ENCODE data around the gene ID3. TPM values are rescaled to one million over a fixed set of nuclear protein-coding genes. Genes with fewer than 3 reads are reported as not detected.

ID3 gene
- total and polyA plus RNA-seq, 4 donors = 349 to 603 (median 379) TPM

GRCh38 chr1:23527900-23528249, 31.4 kb downstream of the ID3 start:
- no peaks in the 10 kb centered on the region for H3K9me3 ChIP-seq (ENCODE audit: control insufficient read depth, low read length)
- no peak for ATAC-seq (ENCODE audit: low FRiP score)
- 81 to 82% methylated on average over 6 of the region's 6 CpGs for WGBS, 2 donors
- intact Hi-C loops (cut with DNase I) = no loop called here
- H3K4me1 ChIP-seq (ENCODE audit: control insufficient read depth in 1 of 2, insufficient read depth in 2 of 2, low read length in 2 of 2) = no peaks in the 10 kb centered on the region
- no peaks in the 10 kb centered on the region for H3K27me3 ChIP-seq (ENCODE audit: control insufficient read depth in 1 of 2, insufficient read depth in 2 of 2, low read length in 1 of 2)
- H3K4me3 ChIP-seq (ENCODE audit: low read length in 2 of 2) = no peak overlapping the region
- H3K36me3 ChIP-seq (ENCODE audit: control insufficient read depth in 1 of 2, insufficient read depth in 2 of 2, low read length in 1 of 2) = no peaks in the 10 kb centered on the region
- DNase-seq = no peak
- no peak overlapping the region for H3K27ac ChIP-seq (ENCODE audit: low read depth in 1 of 2, low read length in 2 of 2)

DNA sequence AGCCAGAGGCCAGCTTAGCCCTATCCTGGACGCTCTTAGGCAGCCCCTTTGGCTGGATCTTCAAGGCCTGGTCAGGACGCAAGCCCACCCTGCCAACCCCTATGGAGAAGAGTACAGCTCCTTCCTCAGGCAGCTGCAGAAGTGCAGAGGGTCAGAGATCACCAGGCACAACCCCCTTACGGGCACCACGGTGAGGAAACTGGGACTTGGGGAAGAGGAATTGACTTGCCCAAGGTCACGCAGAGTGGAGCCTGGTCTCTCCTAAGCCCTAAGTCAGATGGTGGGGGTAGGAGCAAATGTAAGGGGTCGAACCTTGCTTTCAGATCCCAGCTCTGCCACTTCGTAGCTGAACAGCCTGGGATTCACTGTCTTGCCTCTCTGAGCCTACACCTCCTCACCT, 31.9 kb downstream of the ID3 start:
- WGBS, 2 donors = 94 to 95% methylated on average over 7 of the region's 7 CpGs
- no peak overlapping the region for H3K4me3 ChIP-seq (ENCODE audit: low read length in 2 of 2)
- H3K36me3 ChIP-seq (ENCODE audit: control insufficient read depth in 1 of 2, insufficient read depth in 2 of 2, low read length in 1 of 2) = no peaks in the 10 kb centered on the region
- H3K9me3 ChIP-seq (ENCODE audit: control insufficient read depth, low read length) = no peaks in the 10 kb centered on the region
- no peak for DNase-seq
- no peaks in the 10 kb centered on the region for H3K27me3 ChIP-seq (ENCODE audit: control insufficient read depth in 1 of 2, insufficient read depth in 2 of 2, low read length in 1 of 2)
- no peak for ATAC-seq (ENCODE audit: low FRiP score)
- intact Hi-C loops (cut with DNase I) = no loop called here
- H3K4me1 ChIP-seq (ENCODE audit: control insufficient read depth in 1 of 2, insufficient read depth in 2 of 2, low read length in 2 of 2) = no peaks in the 10 kb centered on the region
- H3K27ac ChIP-seq (ENCODE audit: low read depth in 1 of 2, low read length in 2 of 2) = no peak overlapping the region

DNA sequence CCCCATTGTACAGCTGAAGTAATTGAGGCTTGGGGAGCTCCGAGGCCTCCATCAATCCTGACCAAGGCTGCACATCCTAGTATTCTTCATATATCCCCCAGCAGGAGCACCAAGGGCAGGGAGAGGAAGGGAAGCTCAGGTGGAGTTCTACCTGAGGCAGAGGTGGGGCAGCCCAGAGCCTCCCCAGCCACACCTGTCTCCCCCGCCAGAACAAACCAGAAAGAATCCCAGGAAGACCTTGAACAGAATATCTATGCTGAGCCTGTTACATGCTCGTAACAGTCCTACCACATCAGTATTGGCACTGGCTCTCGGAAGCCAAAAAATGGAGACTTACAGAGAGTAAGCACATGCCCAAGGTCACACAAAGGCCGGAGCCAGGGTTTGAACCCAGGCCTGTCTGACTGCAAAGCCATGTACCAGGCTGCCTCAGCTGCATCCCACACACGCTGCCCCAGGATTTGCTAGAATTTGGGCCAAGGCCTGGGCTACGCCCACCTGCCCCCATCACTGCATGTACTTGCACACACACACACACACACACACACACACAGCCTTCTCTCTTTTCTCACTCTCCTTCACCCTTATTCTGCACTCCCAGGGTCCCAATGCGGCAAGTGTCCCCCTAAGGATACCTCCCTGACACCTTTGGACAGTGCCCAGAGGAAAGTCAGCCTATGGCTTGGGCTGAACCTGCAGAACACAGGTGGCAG, 32.8 kb downstream of the ID3 start:
- Histone ChIP-seq H3K9me3 (ENCODE audit: control insufficient read depth, low read length) (no peaks in the 10 kb centered on the region), H3K27ac (ENCODE audit: low read depth in 1 of 2, low read length in 2 of 2) (no peak overlapping the region), H3K4me3 (ENCODE audit: low read length in 2 of 2) (no peak overlapping the region), H3K36me3 (ENCODE audit: control insufficient read depth in 1 of 2, insufficient read depth in 2 of 2, low read length in 1 of 2) (no peaks in the 10 kb centered on the region), H3K27me3 (ENCODE audit: control insufficient read depth in 1 of 2, insufficient read depth in 2 of 2, low read length in 1 of 2) (no peaks in the 10 kb centered on the region), H3K4me1 (ENCODE audit: control insufficient read depth in 1 of 2, insufficient read depth in 2 of 2, low read length in 2 of 2) (no peaks in the 10 kb centered on the region)
- intact Hi-C loops (cut with DNase I) = no loop called here
- ATAC-seq (ENCODE audit: low FRiP score) (no peak), DNase-seq (no peak)
- 95 to 99% methylated on average over 8 of the region's 8 CpGs for WGBS, 2 donors

DNA sequence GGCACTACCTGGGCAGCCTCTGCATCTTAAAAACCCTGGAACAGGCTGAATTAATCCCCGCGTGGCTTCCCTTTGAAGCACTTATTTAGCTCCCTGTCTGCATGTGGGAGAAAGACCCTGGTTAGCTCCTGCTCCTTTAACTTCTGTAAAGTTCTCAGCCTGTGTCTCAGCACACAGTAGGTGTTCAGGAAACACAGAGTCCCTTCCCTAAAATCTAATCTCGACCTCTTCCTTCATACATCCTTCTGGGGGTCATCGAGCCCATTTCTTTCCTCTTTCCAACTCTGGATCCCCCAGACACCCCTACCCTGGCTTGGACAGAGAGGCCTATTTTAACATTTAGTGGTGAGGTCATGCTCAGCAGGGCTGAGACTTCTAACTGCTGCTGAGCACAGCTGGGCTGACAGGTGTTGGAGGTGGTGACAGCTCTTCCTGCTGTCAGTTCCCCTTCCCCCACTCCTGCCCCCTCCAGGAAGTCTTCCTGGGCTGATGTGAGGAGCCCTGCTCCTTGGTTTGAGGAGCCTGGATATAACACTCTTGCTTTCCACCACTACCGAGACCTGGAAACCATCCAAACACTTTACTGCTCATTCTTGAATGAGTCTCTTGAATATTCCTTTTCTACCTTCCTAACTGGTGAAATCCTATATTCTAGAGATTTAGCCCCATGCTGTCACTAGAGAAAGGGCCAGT, 33.6 kb downstream of the ID3 start:
- intact Hi-C loops (cut with DNase I) = no loop called here
- 83 to 84% methylated on average over 5 of the region's 5 CpGs for WGBS, 2 donors
- H3K36me3 ChIP-seq (ENCODE audit: control insufficient read depth in 1 of 2, insufficient read depth in 2 of 2, low read length in 1 of 2) = no peaks in the 10 kb centered on the region
- ATAC-seq (ENCODE audit: low FRiP score) (no peak), DNase-seq (no peak)
- no peaks in the 10 kb centered on the region for H3K4me1 ChIP-seq (ENCODE audit: control insufficient read depth in 1 of 2, insufficient read depth in 2 of 2, low read length in 2 of 2)
- H3K27me3 ChIP-seq (ENCODE audit: control insufficient read depth in 1 of 2, insufficient read depth in 2 of 2, low read length in 1 of 2) = no peaks in the 10 kb centered on the region
- H3K9me3 ChIP-seq (ENCODE audit: control insufficient read depth, low read length) = no peaks in the 10 kb centered on the region
- no peak overlapping the region for H3K27ac ChIP-seq (ENCODE audit: low read depth in 1 of 2, low read length in 2 of 2)
- H3K4me3 ChIP-seq (ENCODE audit: low read length in 2 of 2) = no peak overlapping the region

- DNase-seq (no peak), ATAC-seq (ENCODE audit: low FRiP score) (no peak)
- Histone ChIP-seq H3K9me3 (ENCODE audit: control insufficient read depth, low read length) (no peaks in the 10 kb centered on the region), H3K27ac (ENCODE audit: low read depth in 1 of 2, low read length in 2 of 2) (no peak overlapping the region), H3K36me3 (ENCODE audit: control insufficient read depth in 1 of 2, insufficient read depth in 2 of 2, low read length in 1 of 2) (no peaks in the 10 kb centered on the region), H3K4me3 (ENCODE audit: low read length in 2 of 2) (no peak overlapping the region), H3K4me1 (ENCODE audit: control insufficient read depth in 1 of 2, insufficient read depth in 2 of 2, low read length in 2 of 2) (no peaks in the 10 kb centered on the region), H3K27me3 (ENCODE audit: control insufficient read depth in 1 of 2, insufficient read depth in 2 of 2, low read length in 1 of 2) (no peaks in the 10 kb centered on the region)
- intact Hi-C loops (cut with DNase I) = no loop called here
- 71 to 84% methylated on average over 9 of the region's 9 CpGs for WGBS, 2 donors
Measured at GRCh38 chr1:23524716-23525401, 34.4 kb downstream of the ID3 start.

GRCh38 chr1:23524163-23524562, 35.1 kb downstream of the ID3 start:
- ATAC-seq (ENCODE audit: low FRiP score) (no peak), DNase-seq (no peak)
- intact Hi-C loops (cut with DNase I) = no loop called here
- no peak overlapping the region for H3K4me3 ChIP-seq (ENCODE audit: low read length in 2 of 2)
- no peaks in the 10 kb centered on the region for H3K4me1 ChIP-seq (ENCODE audit: control insufficient read depth in 1 of 2, insufficient read depth in 2 of 2, low read length in 2 of 2)
- WGBS, 2 donors = 81 to 82% methylated on average over 3 of the region's 3 CpGs
- H3K9me3 ChIP-seq (ENCODE audit: control insufficient read depth, low read length) = no peaks in the 10 kb centered on the region
- no peaks in the 10 kb centered on the region for H3K27me3 ChIP-seq (ENCODE audit: control insufficient read depth in 1 of 2, insufficient read depth in 2 of 2, low read length in 1 of 2)
- H3K36me3 ChIP-seq (ENCODE audit: control insufficient read depth in 1 of 2, insufficient read depth in 2 of 2, low read length in 1 of 2) = no peaks in the 10 kb centered on the region
- no peak overlapping the region for H3K27ac ChIP-seq (ENCODE audit: low read depth in 1 of 2, low read length in 2 of 2)

GRCh38 chr1:23522244-23522982, 36.9 kb downstream of the ID3 start:
- intact Hi-C loops (cut with DNase I) = no loop called here
- WGBS, 2 donors = 89 to 90% methylated on average over 7 of the region's 7 CpGs
- no peak for ATAC-seq (ENCODE audit: low FRiP score)

GRCh38 chr1:23521588-23521987, 37.7 kb downstream of the ID3 start:
- H3K9me3 ChIP-seq (ENCODE audit: control insufficient read depth, low read length) = no peaks in the 10 kb centered on the region
- H3K27ac ChIP-seq (ENCODE audit: low read depth in 1 of 2, low read length in 2 of 2) = no peak overlapping the region
- no peaks in the 10 kb centered on the region for H3K27me3 ChIP-seq (ENCODE audit: control insufficient read depth in 1 of 2, insufficient read depth in 2 of 2, low read length in 1 of 2)
- H3K4me3 ChIP-seq (ENCODE audit: low read length in 2 of 2) = no peak overlapping the region
- WGBS, 2 donors = 92 to 93% methylated on average over 16 of the region's 16 CpGs
- ATAC-seq (ENCODE audit: low FRiP score) (peak; percentile 22), DNase-seq (no peak)
- intact Hi-C loops (cut with DNase I) = no loop called here
- H3K36me3 ChIP-seq (ENCODE audit: control insufficient read depth in 1 of 2, insufficient read depth in 2 of 2, low read length in 1 of 2) = no peaks in the 10 kb centered on the region
- H3K4me1 ChIP-seq (ENCODE audit: control insufficient read depth in 1 of 2, insufficient read depth in 2 of 2, low read length in 2 of 2) = no peaks in the 10 kb centered on the region

More at GRCh38 chr1:23522244-23522982, 36.9 kb downstream of the ID3 start:
- Histone ChIP-seq H3K4me3 (ENCODE audit: low read length in 2 of 2) (no peak overlapping the region), H3K27ac (ENCODE audit: low read depth in 1 of 2, low read length in 2 of 2) (no peak overlapping the region), H3K27me3 (ENCODE audit: control insufficient read depth in 1 of 2, insufficient read depth in 2 of 2, low read length in 1 of 2) (no peaks in the 10 kb centered on the region), H3K9me3 (ENCODE audit: control insufficient read depth, low read length) (no peaks in the 10 kb centered on the region), H3K36me3 (ENCODE audit: control insufficient read depth in 1 of 2, insufficient read depth in 2 of 2, low read length in 1 of 2) (no peaks in the 10 kb centered on the region), H3K4me1 (ENCODE audit: control insufficient read depth in 1 of 2, insufficient read depth in 2 of 2, low read length in 2 of 2) (no peaks in the 10 kb centered on the region)
- DNase-seq = no peak

Measured in aorta (tissue), 5 donors.